Stimulated activated CD8-positive, alpha-beta memory T cell treated with anti-CD3 and anti-CD28 coated beads, Interleukin-12 subunit alpha, Interleukin-12 subunit beta, amount 100 ng/mL, for 24 hours (primary cell): Measurements from ENCODE around the gene LYRM9.
"Not testable (repeated sequence)": the region's sequence is repeated elsewhere in the genome, so short reads cannot be mapped to it uniquely, and the experiment has no call there.

Source experiments
- DNase-seq: peaks from one replicate; pipeline ENCODE4 v3.0.0-alpha.2; 2020; ENCODE audit errors: extremely low read depth

LYRM9 gene

GRCh38 chr17:27873746-27874145 is 19.4 kb downstream of the LYRM9 start:
- DNase-seq, result no peak

GRCh38 chr17:27873211-27873610 is 20.0 kb downstream of the LYRM9 start:
- no peak for DNase-seq

- DNase-seq, result no peak
Observed at GRCh38 chr17:27872776-27873175, 20.4 kb downstream of the LYRM9 start.

GRCh38 chr17:27871407-27871806 is 21.8 kb downstream of the LYRM9 start:
- no peak for DNase-seq

- no peak for DNase-seq
Observed at GRCh38 chr17:27870345-27870744, 22.8 kb downstream of the LYRM9 start.

- DNase-seq, result no peak
Observed at GRCh38 chr17:27868565-27868964, 24.6 kb downstream of the LYRM9 start.

- no peak for DNase-seq
Observed at GRCh38 chr17:27862840-27863239, 30.3 kb downstream of the LYRM9 start.

GRCh38 chr17:27862004-27862403 is 31.2 kb downstream of the LYRM9 start:
- no peak for DNase-seq

- DNase-seq, result no peak
Observed at GRCh38 chr17:27860971-27861664, 32.0 kb downstream of the LYRM9 start.

- DNase-seq, result no peak
Observed at GRCh38 chr17:27858621-27859305, 34.4 kb downstream of the LYRM9 start.

GRCh38 chr17:27856676-27857432 is 36.3 kb downstream of the LYRM9 start:
- no peak for DNase-seq

GRCh38 chr17:27855454-27855853 is 37.7 kb downstream of the LYRM9 start:
- no peak for DNase-seq

- no peak for DNase-seq
Observed at GRCh38 chr17:27854163-27854562, 39.0 kb downstream of the LYRM9 start.

- DNase-seq, result no peak
Observed at GRCh38 chr17:27853091-27853490, 40.1 kb downstream of the LYRM9 start.

- no peak for DNase-seq
Observed at GRCh38 chr17:27849474-27850185, 43.5 kb downstream of the LYRM9 start.

GRCh38 chr17:27848931-27849330 is 44.2 kb downstream of the LYRM9 start:
- DNase-seq, result no peak

GRCh38 chr17:27846808-27847307 is 46.3 kb downstream of the LYRM9 start:
- not testable (repeated sequence) for DNase-seq

GRCh38 chr17:27846042-27846655 is 47.0 kb downstream of the LYRM9 start:
- DNase-seq, result no peak

- DNase-seq, result no peak
Observed at GRCh38 chr17:27845264-27846041, 47.7 kb downstream of the LYRM9 start.

GRCh38 chr17:27840688-27841087 is 52.5 kb downstream of the LYRM9 start:
- no peak for DNase-seq

- not testable (repeated sequence) for DNase-seq
Observed at GRCh38 chr17:27840406-27840678, 52.8 kb downstream of the LYRM9 start.
